Purkinje cell (primary cell): ENCODE measurements around the gene PIAS4. TPM values are rescaled to one million over a fixed set of nuclear protein-coding genes. Genes with fewer than 3 reads are reported as not detected.

ENCODE experiments used
- polyA plus RNA-seq: library from polyadenylated mRNA; unstranded; fragments of >200 nt; fragmentation: Nextera tagmentation; gene quantifications from 2 replicates; pipeline ENCODE4 v1.2.1, GENCODE V29; 2014

PIAS4 gene, protein sequence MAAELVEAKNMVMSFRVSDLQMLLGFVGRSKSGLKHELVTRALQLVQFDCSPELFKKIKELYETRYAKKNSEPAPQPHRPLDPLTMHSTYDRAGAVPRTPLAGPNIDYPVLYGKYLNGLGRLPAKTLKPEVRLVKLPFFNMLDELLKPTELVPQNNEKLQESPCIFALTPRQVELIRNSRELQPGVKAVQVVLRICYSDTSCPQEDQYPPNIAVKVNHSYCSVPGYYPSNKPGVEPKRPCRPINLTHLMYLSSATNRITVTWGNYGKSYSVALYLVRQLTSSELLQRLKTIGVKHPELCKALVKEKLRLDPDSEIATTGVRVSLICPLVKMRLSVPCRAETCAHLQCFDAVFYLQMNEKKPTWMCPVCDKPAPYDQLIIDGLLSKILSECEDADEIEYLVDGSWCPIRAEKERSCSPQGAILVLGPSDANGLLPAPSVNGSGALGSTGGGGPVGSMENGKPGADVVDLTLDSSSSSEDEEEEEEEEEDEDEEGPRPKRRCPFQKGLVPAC
- 0.59 and 1.2 TPM in 2 replicates for polyA plus RNA-seq

DNA sequence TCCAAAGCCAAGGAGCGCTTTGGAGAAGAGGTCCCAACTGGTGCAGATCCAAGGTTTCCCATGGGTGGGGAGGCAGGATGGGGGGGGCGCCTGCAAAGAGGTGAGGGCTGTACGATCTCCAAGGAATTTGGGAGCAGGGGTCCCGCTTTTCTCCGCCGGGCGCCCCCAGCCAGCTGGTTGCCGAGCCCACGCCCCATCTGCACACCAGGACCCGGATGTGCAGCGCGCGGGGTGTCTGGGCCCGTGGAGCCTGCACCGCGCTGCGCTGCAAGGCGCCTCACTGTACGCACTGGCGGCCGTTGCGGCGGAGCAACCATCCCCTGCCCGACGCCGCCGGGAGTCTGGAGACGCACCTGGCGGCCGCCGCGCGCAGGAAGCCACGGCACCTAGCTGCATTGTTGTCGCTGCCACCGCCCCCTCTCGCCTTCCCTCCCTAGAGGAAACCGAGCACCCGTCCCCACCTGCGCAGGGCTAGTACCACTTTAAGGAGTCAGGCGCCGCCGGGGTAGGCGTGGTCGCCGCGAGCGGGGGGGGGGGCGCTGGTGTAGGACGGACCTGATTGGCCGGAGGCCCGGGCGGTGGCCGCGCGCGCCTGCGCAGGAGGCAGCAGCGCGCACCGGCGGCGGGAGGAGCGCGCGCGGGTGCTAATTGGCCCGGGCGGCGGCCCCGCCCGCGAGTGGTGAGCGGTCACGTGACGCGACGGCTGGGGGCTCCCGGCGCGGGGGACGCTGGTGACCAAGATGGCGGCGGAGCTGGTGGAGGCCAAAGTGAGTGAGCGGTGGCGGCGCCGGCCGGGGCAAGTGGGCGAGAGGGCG lies at the start of gene PIAS4:
PIAS4 (plus strand) TSS at position 716 of the 815 bp plus-strand sequence; CDS start at position 741, 25 bp downstream.

DNA sequence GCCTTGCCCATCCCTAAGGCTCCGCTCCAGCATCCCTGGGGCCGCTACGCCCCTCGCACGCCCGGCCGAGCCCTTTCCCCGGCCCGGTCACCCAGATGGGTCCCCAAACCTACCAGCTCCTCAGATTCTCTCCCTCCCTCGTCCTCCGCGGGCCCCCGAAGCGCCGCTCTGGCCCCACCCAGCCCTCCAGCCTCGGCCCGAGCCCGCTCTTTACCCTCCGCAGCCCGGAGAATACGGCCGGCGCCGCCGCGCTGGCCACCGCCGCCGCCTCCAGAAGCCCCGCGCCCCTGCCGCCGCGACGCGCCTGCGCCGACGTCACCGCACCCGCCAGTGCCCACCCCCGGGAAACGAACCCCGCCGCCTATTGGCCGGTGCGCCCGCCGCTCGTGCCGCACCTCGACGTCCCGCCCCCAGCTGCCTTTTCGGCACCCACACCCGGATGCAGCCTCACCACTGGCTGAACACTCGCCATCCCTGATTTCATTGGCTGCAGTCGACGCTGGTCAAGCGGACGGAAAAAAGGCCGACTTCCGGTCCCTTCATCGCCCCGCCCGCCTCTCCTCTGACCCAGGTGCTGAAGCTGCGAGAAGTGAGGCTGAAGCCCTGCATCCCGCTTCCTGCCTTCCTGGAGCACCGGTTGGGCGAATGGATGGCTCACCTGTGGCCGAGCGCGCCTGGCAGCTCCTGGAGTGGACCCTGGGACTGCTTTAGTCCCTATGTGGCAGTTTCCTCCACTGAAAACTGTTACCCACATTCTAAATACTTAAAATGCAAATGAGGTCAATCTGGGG lies 36.5 kb upstream of the PIAS4 start, which contains the start of gene DAPK3:
DAPK3 (minus strand) TSS at position 292 of the 791 bp plus-strand sequence. CDS start 1,364 bp downstream, outside the sequence.

DNA sequence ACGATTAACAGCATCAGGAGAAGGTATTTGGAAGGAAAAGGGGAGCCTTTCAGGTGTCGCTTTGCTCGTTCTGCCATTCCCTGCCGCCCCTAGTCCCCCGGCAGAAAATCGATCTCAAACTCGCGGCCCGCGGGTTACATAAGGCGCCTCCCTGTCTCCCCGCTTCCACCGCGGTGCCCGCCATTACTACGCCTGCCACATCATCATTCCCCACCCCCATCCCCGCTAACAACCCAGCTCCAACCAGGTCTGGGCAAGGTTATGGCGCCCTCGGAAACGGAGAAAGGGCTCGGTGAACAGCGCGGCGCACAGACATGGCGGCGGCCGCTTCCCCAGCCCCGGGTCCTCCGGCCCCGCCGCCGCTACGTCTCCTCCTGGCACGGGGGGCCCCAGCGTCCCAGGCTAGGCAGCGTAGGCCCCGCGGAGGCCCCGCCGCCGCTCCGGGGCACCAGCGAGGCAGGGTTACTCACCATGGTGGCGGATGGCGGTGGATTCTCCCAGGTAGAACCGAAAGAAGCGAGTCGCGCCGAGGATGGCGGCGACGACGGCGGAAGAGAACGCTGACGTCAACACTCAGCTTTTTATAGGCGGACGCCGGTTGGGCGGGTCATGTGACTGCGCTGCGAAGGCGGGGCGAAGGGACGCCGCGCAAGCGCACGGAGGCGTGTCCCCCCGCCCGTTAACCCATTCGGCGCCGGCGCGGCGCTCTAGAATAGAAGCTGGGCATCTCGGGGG lies 22.5 kb upstream of the PIAS4 start, which contains the start of gene EEF2:
EEF2 (minus strand) TSS at position 556 of the 735 bp plus-strand sequence; CDS start at position 473, 83 bp downstream.

DNA sequence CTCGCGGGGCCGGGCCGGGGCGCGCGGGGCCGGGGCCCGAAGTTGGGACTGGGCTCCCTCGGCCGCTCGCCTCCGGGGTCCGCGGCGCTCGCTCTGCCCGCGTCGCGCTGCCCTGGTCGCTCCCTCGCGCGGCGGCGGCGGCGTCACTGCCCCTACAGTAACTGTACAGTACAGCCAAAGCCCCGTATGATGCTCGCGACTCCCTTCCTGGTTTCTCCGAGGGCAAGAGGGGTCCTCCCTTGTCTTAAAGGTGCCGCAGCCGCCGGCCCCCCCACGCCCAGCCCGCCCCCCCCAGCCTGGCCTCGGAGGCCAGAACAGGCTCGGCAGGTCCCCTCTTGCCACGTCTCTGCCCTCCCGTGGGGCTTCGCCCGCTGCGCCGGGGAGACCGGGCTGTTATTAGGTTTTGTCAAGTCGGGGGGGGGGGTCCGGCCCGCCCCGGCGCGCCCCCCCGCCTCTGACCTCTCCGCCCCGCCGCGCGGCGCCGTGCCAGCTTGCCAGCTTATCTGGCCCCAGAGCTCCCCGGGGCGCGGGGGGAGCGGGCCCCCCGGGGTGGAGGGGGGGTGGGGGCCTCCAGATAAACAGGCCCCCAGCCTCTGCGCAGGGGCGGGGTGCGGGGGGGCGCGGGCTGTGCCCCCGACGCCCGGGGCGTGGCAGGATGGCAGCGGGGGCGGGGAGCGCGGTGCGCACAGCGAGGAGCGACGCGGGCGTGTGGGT lies 59.3 kb downstream of the PIAS4 start, which contains the start of gene ZBTB7A:
ZBTB7A (minus strand) TSS at position 218 of the 714 bp plus-strand sequence. CDS start 11,667 bp downstream, outside the sequence.

Other genes with a start within 250 kb of the PIAS4 start
- 0.35 TPM in 2 replicates for gene APBA3, start 246.0 kb upstream of the PIAS4 start, polyA plus RNA-seq
- 26.8 and 57.2 TPM in 2 replicates for gene MRPL54, start 245.1 kb upstream of the PIAS4 start, polyA plus RNA-seq
- not detected in 2 replicates for gene RAX2, start 235.5 kb upstream of the PIAS4 start, polyA plus RNA-seq
- 0.34 TPM in 1 of 2 replicates, not detected in the other for gene MATK, start 221.4 kb upstream of the PIAS4 start, polyA plus RNA-seq
- 0.51 and 2.8 TPM in 2 replicates for gene ZFR2, start 138.7 kb upstream of the PIAS4 start, polyA plus RNA-seq
- 2.4 and 4.7 TPM in 2 replicates for gene ATCAY, start 127.1 kb upstream of the PIAS4 start, polyA plus RNA-seq
- gene NMRK2, start 74.7 kb upstream of the PIAS4 start, polyA plus RNA-seq = not detected in 2 replicates
- gene DAPK3, start 36.6 kb upstream of the PIAS4 start, polyA plus RNA-seq = 0.27 and 0.63 TPM in 2 replicates
- gene EEF2, start 22.3 kb upstream of the PIAS4 start, polyA plus RNA-seq = 126 and 167 TPM in 2 replicates
- gene ZBTB7A, start 59.2 kb downstream of the PIAS4 start, polyA plus RNA-seq = 1.5 TPM in 2 replicates
- 7.0 and 11.9 TPM in 2 replicates for gene MAP2K2, start 116.4 kb downstream of the PIAS4 start, polyA plus RNA-seq
- not detected in 2 replicates for gene CREB3L3, start 145.9 kb downstream of the PIAS4 start, polyA plus RNA-seq
- 3.3 TPM in 1 of 2 replicates, not detected in the other for gene SIRT6, start 174.8 kb downstream of the PIAS4 start, polyA plus RNA-seq
- gene ANKRD24, start 175.0 kb downstream of the PIAS4 start, polyA plus RNA-seq = 0.25 and 1.1 TPM in 2 replicates
- gene EBI3, start 221.8 kb downstream of the PIAS4 start, polyA plus RNA-seq = not detected in 2 replicates
- gene YJU2, start 239.3 kb downstream of the PIAS4 start, polyA plus RNA-seq = 0.62 and 2.3 TPM in 2 replicates